SK-N-SH treated with all-trans-retinoic acid at 6 μM for 48 hours (cell line): ENCODE measurements around the gene PIGS.

Experiments
- ATAC-seq: fragments of 200-7000 bp; cut with Tn5 transposase; 3 replicates; pipeline ENCODE4 v1.9.1; 2020; ENCODE audit warnings: mild to moderate bottlenecking, moderate library complexity
- ARNTL ChIP-seq: fragments of 450-650 bp; formaldehyde crosslinking; IDR thresholded peaks from 2 replicates; pipeline ENCODE4 v1.5.0; 2020; ENCODE audit warnings: low read depth, mild to moderate bottlenecking, moderate library complexity, borderline replicate concordance
- BACH2 ChIP-seq: fragments of 250-450 bp; sonication (Bioruptor Pico); IDR thresholded peaks from 2 replicates; pipeline ENCODE4 v1.9.0; 2021; ENCODE audit warnings: mild to moderate bottlenecking, borderline replicate concordance
- CSDC2 ChIP-seq: fragments of 250-450 bp; sonication (Bioruptor Pico); IDR thresholded peaks from 2 replicates; pipeline ENCODE4 v1.5.0; 2020; ENCODE audit warnings: mild to moderate bottlenecking, moderate library complexity
- ESRRG ChIP-seq: fragments of 250-450 bp; sonication (Bioruptor Pico); IDR thresholded peaks from 2 replicates; pipeline ENCODE4 v1.6.1; 2021; ENCODE audit warnings: mild to moderate bottlenecking
- GLIS3 ChIP-seq: fragments of 250-450 bp; sonication (Bioruptor Pico); IDR thresholded peaks from 2 replicates; pipeline ENCODE4 v1.5.0; 2020; ENCODE audit warnings: mild to moderate bottlenecking, moderate library complexity
- ISL1 ChIP-seq: fragments of 250-450 bp; sonication (Bioruptor Pico); IDR thresholded peaks from 2 replicates; pipeline ENCODE4 v2.1.2; 2022; ENCODE audit warnings: mild to moderate bottlenecking, moderate library complexity
- OSR1 ChIP-seq: fragments of 250-450 bp; sonication (Bioruptor Pico); IDR thresholded peaks from 2 replicates; pipeline ENCODE4 v1.8.0; 2022; ENCODE audit warnings: moderate library complexity, mild to moderate bottlenecking, inconsistent platforms
- PPARA ChIP-seq: fragments of 250-450 bp; sonication (Bioruptor Pico); IDR thresholded peaks from 2 replicates; pipeline ENCODE4 v1.5.0; 2020; ENCODE audit warnings: mild to moderate bottlenecking, borderline replicate concordance
- RARB ChIP-seq: fragments of 250-450 bp; sonication (Bioruptor Pico); IDR thresholded peaks from 2 replicates; pipeline ENCODE4 v1.8.0; 2021; ENCODE audit warnings: mild to moderate bottlenecking, moderate library complexity
- SNAI2 ChIP-seq: fragments of 250-450 bp; sonication (Bioruptor Pico); IDR thresholded peaks from 2 replicates; pipeline ENCODE4 v1.5.0; 2020; ENCODE audit warnings: mild to moderate bottlenecking, moderate library complexity
- TOX ChIP-seq: fragments of 250-450 bp; sonication (Bioruptor Pico); IDR thresholded peaks from 2 replicates; pipeline ENCODE4 v1.8.0; 2021; ENCODE audit warnings: mild to moderate bottlenecking, moderate library complexity, borderline replicate concordance
- ZC3H10 ChIP-seq: fragments of 250-450 bp; sonication (Bioruptor Pico); IDR thresholded peaks from 2 replicates; pipeline ENCODE4 v1.5.1; 2021; ENCODE audit warnings: mild to moderate bottlenecking, moderate library complexity
- ZFP3 ChIP-seq: fragments of 250-450 bp; sonication (Bioruptor Pico); IDR thresholded peaks from 2 replicates; pipeline ENCODE4 v1.5.0; 2020; ENCODE audit warnings: mild to moderate bottlenecking, moderate library complexity
- ZFP30 ChIP-seq: fragments of 450-650 bp; formaldehyde crosslinking; IDR thresholded peaks from 2 replicates; pipeline ENCODE4 v1.5.0; 2022; ENCODE audit warnings: mild to moderate bottlenecking, moderate library complexity
- ZNF565 ChIP-seq: fragments of 450-650 bp; formaldehyde crosslinking; conservative IDR thresholded peaks from 2 replicates; pipeline ENCODE4 v1.5.0; 2020; ENCODE audit warnings: low read depth, mild to moderate bottlenecking, moderate library complexity
- ZNF70 ChIP-seq: fragments of 450-650 bp; formaldehyde crosslinking; IDR thresholded peaks from 2 replicates; pipeline ENCODE4 v1.5.0; 2020; ENCODE audit warnings: mild to moderate bottlenecking, moderate library complexity
- ZNF8 ChIP-seq: fragments of 450-650 bp; formaldehyde crosslinking; IDR thresholded peaks from 2 replicates; pipeline ENCODE4 v1.5.0; 2020; ENCODE audit warnings: mild to moderate bottlenecking, moderate library complexity
- TF ChIP-seq, protein P1 (sequence below): fragments of 250-450 bp; sonication (Bioruptor Pico); IDR thresholded peaks from 2 replicates; pipeline ENCODE4 v1.5.1; 2021; ENCODE audit warnings: mild to moderate bottlenecking, moderate library complexity
- TF ChIP-seq, protein P2 (sequence below): fragments of 250-450 bp; sonication (Bioruptor Pico); IDR thresholded peaks from 2 replicates; pipeline ENCODE4 v1.5.0; 2020; ENCODE audit warnings: mild to moderate bottlenecking, moderate library complexity
- TF ChIP-seq, protein P3 (sequence below): fragments of 250-450 bp; sonication (Bioruptor Pico); IDR thresholded peaks from 2 replicates; pipeline ENCODE4 v1.8.0; 2020; ENCODE audit warnings: mild to moderate bottlenecking, moderate library complexity, borderline replicate concordance
- TF ChIP-seq, protein P4 (sequence below): fragments of 250-450 bp; sonication (Bioruptor Pico); IDR thresholded peaks from 2 replicates; pipeline ENCODE4 v1.8.0; 2021; ENCODE audit warnings: low read depth, mild to moderate bottlenecking, moderate library complexity, borderline replicate concordance

Gene PIGS

DNA sequence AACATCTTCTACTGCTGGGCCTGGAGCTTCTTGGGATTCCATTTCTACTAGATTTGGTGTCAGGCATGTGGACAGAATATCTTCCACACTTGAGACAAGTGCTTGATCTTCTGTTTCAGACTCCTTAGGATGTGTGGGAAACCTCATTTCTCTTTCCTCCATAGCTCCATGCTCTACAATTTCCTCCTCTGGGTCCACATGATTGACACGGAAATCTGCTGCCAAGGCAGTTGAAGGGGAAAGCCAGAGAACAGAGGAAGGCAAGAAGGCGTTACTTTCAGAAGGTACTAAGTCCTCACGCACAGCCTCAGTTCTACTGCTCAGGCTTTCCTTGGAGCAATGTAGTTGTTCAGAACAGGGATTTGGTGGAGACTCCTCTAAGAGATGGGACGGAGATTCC lies 20.9 kb upstream of the PIGS start:
- TF ChIP-seq, protein P1, sequence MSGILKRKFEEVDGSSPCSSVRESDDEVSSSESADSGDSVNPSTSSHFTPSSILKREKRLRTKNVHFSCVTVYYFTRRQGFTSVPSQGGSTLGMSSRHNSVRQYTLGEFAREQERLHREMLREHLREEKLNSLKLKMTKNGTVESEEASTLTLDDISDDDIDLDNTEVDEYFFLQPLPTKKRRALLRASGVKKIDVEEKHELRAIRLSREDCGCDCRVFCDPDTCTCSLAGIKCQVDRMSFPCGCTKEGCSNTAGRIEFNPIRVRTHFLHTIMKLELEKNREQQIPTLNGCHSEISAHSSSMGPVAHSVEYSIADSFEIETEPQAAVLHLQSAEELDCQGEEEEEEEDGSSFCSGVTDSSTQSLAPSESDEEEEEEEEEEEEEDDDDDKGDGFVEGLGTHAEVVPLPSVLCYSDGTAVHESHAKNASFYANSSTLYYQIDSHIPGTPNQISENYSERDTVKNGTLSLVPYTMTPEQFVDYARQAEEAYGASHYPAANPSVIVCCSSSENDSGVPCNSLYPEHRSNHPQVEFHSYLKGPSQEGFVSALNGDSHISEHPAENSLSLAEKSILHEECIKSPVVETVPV (CRISPR knock-in tag) = no peak
- TF ChIP-seq, all 23 proteins: peak for 0
- no peak for ATAC-seq

DNA sequence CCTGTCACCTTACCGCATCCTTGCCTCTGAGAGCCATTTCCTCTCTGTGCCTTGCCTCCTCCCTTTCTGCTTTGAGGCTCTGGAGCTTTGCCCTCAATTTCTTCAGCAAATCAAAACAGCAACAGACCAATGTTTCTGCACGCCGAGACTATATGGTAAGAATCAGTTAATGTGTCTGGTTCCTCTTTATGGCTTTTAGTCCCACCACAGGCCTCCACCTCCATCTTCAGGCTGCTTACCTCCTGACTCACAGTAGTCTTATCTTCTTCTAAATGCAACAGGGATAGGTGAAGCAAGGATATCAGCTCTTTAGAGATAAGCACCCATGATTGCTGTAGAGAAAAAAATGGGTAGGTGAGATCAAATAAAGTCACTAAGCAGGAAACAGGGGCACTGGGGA lies 14.5 kb upstream of the PIGS start:
- no peak for ATAC-seq
- TF ChIP-seq BACH2 (CRISPR knock-in tag) (no peak), ZFP30 (no peak), ZFP3 (no peak), ZNF565 (CRISPR knock-in tag) (no peak), PPARA (CRISPR knock-in tag) (no peak), ISL1 (no peak), ZNF70 (CRISPR knock-in tag) (no peak), SNAI2 (no peak), ARNTL (no peak), OSR1 (no peak), ZC3H10 (CRISPR knock-in tag) (no peak), ESRRG (CRISPR knock-in tag) (no peak), GLIS3 (CRISPR knock-in tag) (no peak)
- TF ChIP-seq, protein P2, sequence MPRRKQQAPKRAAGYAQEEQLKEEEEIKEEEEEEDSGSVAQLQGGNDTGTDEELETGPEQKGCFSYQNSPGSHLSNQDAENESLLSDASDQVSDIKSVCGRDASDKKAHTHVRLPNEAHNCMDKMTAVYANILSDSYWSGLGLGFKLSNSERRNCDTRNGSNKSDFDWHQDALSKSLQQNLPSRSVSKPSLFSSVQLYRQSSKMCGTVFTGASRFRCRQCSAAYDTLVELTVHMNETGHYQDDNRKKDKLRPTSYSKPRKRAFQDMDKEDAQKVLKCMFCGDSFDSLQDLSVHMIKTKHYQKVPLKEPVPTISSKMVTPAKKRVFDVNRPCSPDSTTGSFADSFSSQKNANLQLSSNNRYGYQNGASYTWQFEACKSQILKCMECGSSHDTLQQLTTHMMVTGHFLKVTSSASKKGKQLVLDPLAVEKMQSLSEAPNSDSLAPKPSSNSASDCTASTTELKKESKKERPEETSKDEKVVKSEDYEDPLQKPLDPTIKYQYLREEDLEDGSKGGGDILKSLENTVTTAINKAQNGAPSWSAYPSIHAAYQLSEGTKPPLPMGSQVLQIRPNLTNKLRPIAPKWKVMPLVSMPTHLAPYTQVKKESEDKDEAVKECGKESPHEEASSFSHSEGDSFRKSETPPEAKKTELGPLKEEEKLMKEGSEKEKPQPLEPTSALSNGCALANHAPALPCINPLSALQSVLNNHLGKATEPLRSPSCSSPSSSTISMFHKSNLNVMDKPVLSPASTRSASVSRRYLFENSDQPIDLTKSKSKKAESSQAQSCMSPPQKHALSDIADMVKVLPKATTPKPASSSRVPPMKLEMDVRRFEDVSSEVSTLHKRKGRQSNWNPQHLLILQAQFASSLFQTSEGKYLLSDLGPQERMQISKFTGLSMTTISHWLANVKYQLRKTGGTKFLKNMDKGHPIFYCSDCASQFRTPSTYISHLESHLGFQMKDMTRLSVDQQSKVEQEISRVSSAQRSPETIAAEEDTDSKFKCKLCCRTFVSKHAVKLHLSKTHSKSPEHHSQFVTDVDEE (CRISPR knock-in tag) = no peak
- TF ChIP-seq, protein P3, sequence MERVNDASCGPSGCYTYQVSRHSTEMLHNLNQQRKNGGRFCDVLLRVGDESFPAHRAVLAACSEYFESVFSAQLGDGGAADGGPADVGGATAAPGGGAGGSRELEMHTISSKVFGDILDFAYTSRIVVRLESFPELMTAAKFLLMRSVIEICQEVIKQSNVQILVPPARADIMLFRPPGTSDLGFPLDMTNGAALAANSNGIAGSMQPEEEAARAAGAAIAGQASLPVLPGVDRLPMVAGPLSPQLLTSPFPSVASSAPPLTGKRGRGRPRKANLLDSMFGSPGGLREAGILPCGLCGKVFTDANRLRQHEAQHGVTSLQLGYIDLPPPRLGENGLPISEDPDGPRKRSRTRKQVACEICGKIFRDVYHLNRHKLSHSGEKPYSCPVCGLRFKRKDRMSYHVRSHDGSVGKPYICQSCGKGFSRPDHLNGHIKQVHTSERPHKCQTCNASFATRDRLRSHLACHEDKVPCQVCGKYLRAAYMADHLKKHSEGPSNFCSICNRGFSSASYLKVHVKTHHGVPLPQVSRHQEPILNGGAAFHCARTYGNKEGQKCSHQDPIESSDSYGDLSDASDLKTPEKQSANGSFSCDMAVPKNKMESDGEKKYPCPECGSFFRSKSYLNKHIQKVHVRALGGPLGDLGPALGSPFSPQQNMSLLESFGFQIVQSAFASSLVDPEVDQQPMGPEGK (CRISPR knock-in tag) = no peak

DNA sequence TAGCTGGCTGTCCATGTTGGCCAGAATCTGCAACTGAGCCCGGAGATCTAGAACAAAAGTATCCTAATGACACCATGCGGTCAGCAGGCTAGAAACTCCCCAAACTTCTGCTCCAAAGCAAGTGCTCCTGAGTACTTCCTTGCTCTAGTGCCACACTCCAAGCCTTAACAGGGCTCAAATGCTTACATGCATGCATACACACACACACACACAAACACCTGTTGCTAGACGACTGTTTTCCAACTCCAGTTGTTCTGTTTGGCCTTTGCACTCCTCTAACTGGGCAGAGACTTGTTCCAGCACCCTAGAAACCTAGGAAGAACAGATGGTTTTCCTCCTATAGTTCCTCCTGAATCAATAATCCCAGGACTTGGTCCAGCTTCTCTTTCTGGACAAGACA lies 13.1 kb upstream of the PIGS start:
- TF ChIP-seq, protein P4, sequence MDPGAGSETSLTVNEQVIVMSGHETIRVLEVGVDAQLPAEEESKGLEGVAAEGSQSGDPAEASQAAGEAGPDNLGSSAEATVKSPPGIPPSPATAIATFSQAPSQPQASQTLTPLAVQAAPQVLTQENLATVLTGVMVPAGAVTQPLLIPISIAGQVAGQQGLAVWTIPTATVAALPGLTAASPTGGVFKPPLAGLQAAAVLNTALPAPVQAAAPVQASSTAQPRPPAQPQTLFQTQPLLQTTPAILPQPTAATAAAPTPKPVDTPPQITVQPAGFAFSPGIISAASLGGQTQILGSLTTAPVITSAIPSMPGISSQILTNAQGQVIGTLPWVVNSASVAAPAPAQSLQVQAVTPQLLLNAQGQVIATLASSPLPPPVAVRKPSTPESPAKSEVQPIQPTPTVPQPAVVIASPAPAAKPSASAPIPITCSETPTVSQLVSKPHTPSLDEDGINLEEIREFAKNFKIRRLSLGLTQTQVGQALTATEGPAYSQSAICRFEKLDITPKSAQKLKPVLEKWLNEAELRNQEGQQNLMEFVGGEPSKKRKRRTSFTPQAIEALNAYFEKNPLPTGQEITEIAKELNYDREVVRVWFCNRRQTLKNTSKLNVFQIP (CRISPR knock-in tag) = no peak
- TF ChIP-seq ZFP3 (no peak), ARNTL (no peak), PPARA (CRISPR knock-in tag) (no peak), BACH2 (CRISPR knock-in tag) (no peak), RARB (no peak)
- no peak for ATAC-seq

DNA sequence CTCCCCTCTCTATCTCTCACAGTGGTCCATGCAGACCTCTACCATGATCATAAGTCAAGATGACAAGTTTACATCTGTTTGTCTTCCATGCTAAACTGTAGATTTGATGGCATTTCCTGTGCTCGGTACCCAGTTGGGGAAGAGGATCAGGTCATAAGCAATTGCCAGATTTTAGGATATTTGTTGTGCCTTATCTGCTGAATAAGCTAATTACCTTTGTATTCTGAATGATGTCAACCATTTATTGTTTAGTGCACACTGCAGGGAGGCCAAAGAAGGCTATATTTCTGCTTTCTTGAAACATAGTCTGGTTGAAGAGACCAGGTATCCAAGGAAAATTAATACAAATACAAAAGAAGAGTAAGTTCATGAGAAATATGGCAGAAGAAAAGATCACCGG lies 11.2 kb upstream of the PIGS start:
- TF ChIP-seq ZNF70 (CRISPR knock-in tag) (no peak), BACH2 (CRISPR knock-in tag) (no peak), ZC3H10 (CRISPR knock-in tag) (no peak), TOX (CRISPR knock-in tag) (no peak), ZNF8 (CRISPR knock-in tag) (no peak), ISL1 (no peak), ZNF565 (CRISPR knock-in tag) (no peak), PPARA (CRISPR knock-in tag) (no peak), CSDC2 (CRISPR knock-in tag) (no peak)
- TF ChIP-seq, protein P2 (CRISPR knock-in tag) = no peak
- TF ChIP-seq, protein P3 (CRISPR knock-in tag) = no peak
- TF ChIP-seq, protein P1 (CRISPR knock-in tag) = no peak
- TF ChIP-seq, all 23 proteins: peak for 0
- no peak for ATAC-seq
